NCI-H2081 (cell line): ENCODE data around the gene EPHA4.

Experiments
- DNase-seq, 2 experiments: peaks; one replicate each; lab custom pipeline; 2025; lab: John Stamatoyannopoulos, UW

The EPHA4 gene

GRCh38 chr2:221439761-221440479 lies 132.2 kb downstream of the EPHA4 start:
- no peak for DNase-seq

GRCh38 chr2:221437056-221437455 lies 135.0 kb downstream of the EPHA4 start:
- peak in 1 of 2 experiments; percentile 17 for DNase-seq

- DNase-seq = no peak
Measured at GRCh38 chr2:221435171-221435570, 136.9 kb downstream of the EPHA4 start.

GRCh38 chr2:221434142-221434541 lies 138.0 kb downstream of the EPHA4 start:
- no peak for DNase-seq

- peak; percentile 89 to 97 for DNase-seq
Measured at GRCh38 chr2:221431477-221431876, 140.6 kb downstream of the EPHA4 start.

- peak; percentile 30 to 69 for DNase-seq
Measured at GRCh38 chr2:221429741-221430491, 142.2 kb downstream of the EPHA4 start.

- DNase-seq = no peak
Measured at GRCh38 chr2:221428896-221429295, 143.2 kb downstream of the EPHA4 start.

GRCh38 chr2:221426929-221427328 lies 145.2 kb downstream of the EPHA4 start:
- no peak for DNase-seq

GRCh38 chr2:221425891-221426290 lies 146.2 kb downstream of the EPHA4 start:
- no peak for DNase-seq

- DNase-seq = no peak
Measured at GRCh38 chr2:221425353-221425752, 146.8 kb downstream of the EPHA4 start.

GRCh38 chr2:221423210-221423804 lies 148.8 kb downstream of the EPHA4 start:
- peak in 1 of 2 experiments; percentile 64 for DNase-seq

- DNase-seq = no peak
Measured at GRCh38 chr2:221422516-221423209, 149.4 kb downstream of the EPHA4 start.

GRCh38 chr2:221420245-221420644 lies 151.9 kb downstream of the EPHA4 start:
- no peak for DNase-seq

GRCh38 chr2:221415789-221416188 lies 156.3 kb downstream of the EPHA4 start:
- no peak for DNase-seq

- DNase-seq = no peak
Measured at GRCh38 chr2:221412978-221413377, 159.1 kb downstream of the EPHA4 start.

GRCh38 chr2:221410487-221410886 lies 161.6 kb downstream of the EPHA4 start:
- DNase-seq = no peak

GRCh38 chr2:221407765-221408164 lies 164.3 kb downstream of the EPHA4 start:
- no peak for DNase-seq

- DNase-seq = no peak
Measured at GRCh38 chr2:221405521-221405920, 166.6 kb downstream of the EPHA4 start.

GRCh38 chr2:221402072-221402471 lies 170.0 kb downstream of the EPHA4 start:
- DNase-seq = no peak

- DNase-seq = no peak
Measured at GRCh38 chr2:221400411-221400810, 171.7 kb downstream of the EPHA4 start.

- DNase-seq = no peak
Measured at GRCh38 chr2:221399183-221399582, 172.9 kb downstream of the EPHA4 start.

GRCh38 chr2:221397187-221397586 lies 174.9 kb downstream of the EPHA4 start:
- DNase-seq = peak in 1 of 2 experiments; percentile 15
